ENCODE measurements around the gene ZMIZ2. TPM values are rescaled to one million over a fixed set of nuclear protein-coding genes. Genes with fewer than 3 reads are reported as not detected.

The ZMIZ2 gene
- total RNA-seq, 1 experiment from 2014 or later, result 91.3 TPM

- Histone ChIP-seq H3K27me3 (ENCODE audit: insufficient read depth, low read length) (no peaks in the 10 kb centered on the region), H3K4me2 (ENCODE audit: low read length) (no peak overlapping the region), H3K4me3 (replicated peaks in 1 of 2; ENCODE audit: low read depth in 1 of 2, low read length in 2 of 2) (no peak overlapping the region), H2AFZ (ENCODE audit: low read depth, low read length, poor library complexity, severe bottlenecking) (no peak overlapping the region), H3K79me2 (ENCODE audit: insufficient read depth, low read length) (peaks cover 35% of the 10 kb centered on the region), H3K36me3 (ENCODE audit: control insufficient read depth in 1 of 2, insufficient read depth in 2 of 2, low read length in 2 of 2) (peaks cover 2 to 16% of the 10 kb centered on the region in 2 experiments; a peak in 3 of 4 replicates), H4K20me1 (ENCODE audit: insufficient read depth) (peaks cover 17% of the 10 kb centered on the region; the same call in 1 of the 2 replicates), H3K4me1 (ENCODE audit: control insufficient read depth in 1 of 2, insufficient read depth in 2 of 2, low read length in 2 of 2) (peaks cover 9 to 40% of the 10 kb centered on the region in 2 experiments; a peak in 3 of 4 replicates), H3K9me2 (ENCODE audit: insufficient read depth) (no peaks in the 10 kb centered on the region), H3K9ac (ENCODE audit: low read length) (no peak overlapping the region), H3K27ac (ENCODE audit: low read depth, low read length) (no peak overlapping the region), H3K9me3 (ENCODE audit: control insufficient read depth in 1 of 2, insufficient read depth in 1 of 2, low read depth in 1 of 2, low read length in 2 of 2) (no peaks in the 10 kb centered on the region)
- ChIA-PET RAD21 (ENCODE audit: low non-redundant PET in 1 of 2, low total read pairs in 2 of 2, uncharacterized antibody in 2 of 2, unreplicated experiment in 2 of 2) (no interaction called here), POLR2A (no interaction called here), CTCF (interaction anchor here (1.5 kb wide), 1 partner anchor 54 kb away, joined by 3 read pairs; the partner anchor contains the start of gene H2AZ2)
- DNase-seq (ENCODE audit: low read depth, low spot score) (no peak), ATAC-seq (no peak)
- intact Hi-C loops (cut with micrococcal nuclease), result loop anchor here (10.0 kb wide), 1 partner anchor 131 kb away; no protein-coding TSS in a partner anchor
- no TSS peak for BruUV-seq (replicated peaks)
- TF ChIP-seq SIN3A (IDR thresholded peaks at IDR 0.05; ENCODE audit: low read depth), result no peak
- no peak for TF ChIP-seq POLR2A (IDR thresholded peaks at IDR 0.05; ENCODE audit: borderline replicate concordance, extremely low read depth, insufficient read depth, insufficient read length)
- TF ChIP-seq CBX3 (IDR thresholded peaks at IDR 0.05; ENCODE audit: low read depth), result no peak
- no peak for TF ChIP-seq TCF7L2 (IDR thresholded peaks at IDR 0.05; ENCODE audit: borderline replicate concordance, extremely low read depth, insufficient read depth, insufficient read length)
- no peak for TF ChIP-seq EZH2 (IDR thresholded peaks at IDR 0.05)
- no peak for TF ChIP-seq MAX (IDR thresholded peaks at IDR 0.05)
- no peak for TF ChIP-seq ATF3 (IDR thresholded peaks at IDR 0.05)
- TF ChIP-seq JUND (IDR thresholded peaks at IDR 0.05), result no peak
- no peak for TF ChIP-seq ZFX (IDR thresholded peaks at IDR 0.05)
- TF ChIP-seq CTCF (IDR thresholded peaks at IDR 0.05 in 2 of 3, conservative IDR thresholded peaks at IDR 0.05 in 1 of 3; ENCODE audit: borderline replicate concordance in 1 of 3, insufficient read depth in 1 of 3, low read depth in 2 of 3, low read length in 2 of 3), result no peak
- TF ChIP-seq CEBPB (IDR thresholded peaks at IDR 0.05; ENCODE audit: low read depth), result no peak
- TF ChIP-seq ZNF274 (IDR thresholded peaks at IDR 0.05; ENCODE audit: low read depth, low read length), result no peak
- no peak for TF ChIP-seq RAD21 (IDR thresholded peaks at IDR 0.05; ENCODE audit: low read depth)
Observed at GRCh38 chr7:44793919-44794318, 45.3 kb downstream of the ZMIZ2 start.

Data from HCT116 (cell line).